HG02973 (cell line): ENCODE data around the gene KAZN.
"Not testable (repeated sequence)": the region's sequence is repeated elsewhere in the genome, so short reads cannot be mapped to it uniquely, and the experiment has no call there.

Experiments used
- ATAC-seq: cut with Tn5 transposase; IDR thresholded peaks from one replicate; pipeline ENCODE4 v1.9.1; 2021; ENCODE audit warnings: moderate library complexity; ENCODE audit not compliant: unreplicated experiment

Gene KAZN

GRCh38 chr1:14598498-14599182, at the start of gene KAZN:
TSS of gene KAZN (plus strand) at chr1:14598685.
- no peak for ATAC-seq

- ATAC-seq, result no peak
Measured at GRCh38 chr1:14549897-14550620, 48.4 kb upstream of the KAZN start.

- ATAC-seq, result no peak
Measured at GRCh38 chr1:14551386-14551785, 47.1 kb upstream of the KAZN start.

GRCh38 chr1:14552246-14552965, 46.1 kb upstream of the KAZN start:
- no peak for ATAC-seq

- no peak for ATAC-seq
Measured at GRCh38 chr1:14553711-14554110, 44.8 kb upstream of the KAZN start.

GRCh38 chr1:14555091-14555490, 43.4 kb upstream of the KAZN start:
- no peak for ATAC-seq

GRCh38 chr1:14561014-14561693, 37.3 kb upstream of the KAZN start:
- no peak for ATAC-seq

GRCh38 chr1:14565090-14565489, 33.4 kb upstream of the KAZN start:
- ATAC-seq, result no peak

- no peak for ATAC-seq
Measured at GRCh38 chr1:14567056-14567455, 31.4 kb upstream of the KAZN start.

GRCh38 chr1:14567903-14568302, 30.6 kb upstream of the KAZN start:
- ATAC-seq, result no peak

GRCh38 chr1:14568716-14569355, 29.6 kb upstream of the KAZN start:
- no peak for ATAC-seq

GRCh38 chr1:14570514-14570913, 28.0 kb upstream of the KAZN start:
- ATAC-seq, result no peak

- no peak for ATAC-seq
Measured at GRCh38 chr1:14571810-14572767, 26.4 kb upstream of the KAZN start.

- ATAC-seq, result no peak
Measured at GRCh38 chr1:14572861-14573260, 25.6 kb upstream of the KAZN start.

GRCh38 chr1:14576155-14576554, 22.3 kb upstream of the KAZN start:
- ATAC-seq, result no peak

GRCh38 chr1:14577261-14577660, 21.2 kb upstream of the KAZN start:
- ATAC-seq, result no peak

GRCh38 chr1:14578156-14578555, 20.3 kb upstream of the KAZN start:
- ATAC-seq, result no peak

- not testable (repeated sequence) for ATAC-seq
Measured at GRCh38 chr1:14580295-14580694, 18.2 kb upstream of the KAZN start.

- ATAC-seq, result no peak
Measured at GRCh38 chr1:14580986-14581385, 17.5 kb upstream of the KAZN start.

- no peak for ATAC-seq
Measured at GRCh38 chr1:14583788-14584187, 14.7 kb upstream of the KAZN start.
